Inferior parietal cortex (tissue), 1 donor: Measurements from ENCODE around the gene DHX34.
"Not testable (repeated sequence)": the region's sequence is repeated elsewhere in the genome, so short reads cannot be mapped to it uniquely, and the experiment has no call there.

Experiments used
- DNase-seq: peaks from one replicate; pipeline ENCODE4 v3.0.0-alpha.2; 2016; ENCODE audit errors: extremely low spot score

DHX34 gene

GRCh38 chr19:47348819-47349795, at the start of gene DHX34:
Gene DHX34 (plus strand): TSS chr19:47349315. CDS start chr19:47353031, 3,716 bp downstream.
- DNase-seq, result peak; percentile 99

- not testable (repeated sequence) for DNase-seq
Observed at GRCh38 chr19:47300867-47301266, 48.2 kb upstream of the DHX34 start.

GRCh38 chr19:47302249-47302648, 46.9 kb upstream of the DHX34 start:
- no peak for DNase-seq

- DNase-seq, result no peak
Observed at GRCh38 chr19:47303966-47304365, 45.1 kb upstream of the DHX34 start.

GRCh38 chr19:47305309-47305751, 43.8 kb upstream of the DHX34 start:
- DNase-seq, result peak; percentile 60

- no peak for DNase-seq
Observed at GRCh38 chr19:47306303-47306702, 42.8 kb upstream of the DHX34 start.

- DNase-seq, result no peak
Observed at GRCh38 chr19:47309038-47309437, 40.1 kb upstream of the DHX34 start.

- no peak for DNase-seq
Observed at GRCh38 chr19:47309608-47310007, 39.5 kb upstream of the DHX34 start, which contains the start of gene C5AR1. Gene C5AR1 (plus strand): TSS chr19:47309861. CDS start chr19:47309896, 35 bp downstream.

- no peak for DNase-seq
Observed at GRCh38 chr19:47310323-47310722, 38.8 kb upstream of the DHX34 start.

- DNase-seq, result no peak
Observed at GRCh38 chr19:47310819-47311218, 38.3 kb upstream of the DHX34 start.

GRCh38 chr19:47312366-47313006, 36.6 kb upstream of the DHX34 start:
- no peak for DNase-seq

GRCh38 chr19:47313754-47314295, 35.3 kb upstream of the DHX34 start:
- no peak for DNase-seq

- peak; percentile 36 for DNase-seq
Observed at GRCh38 chr19:47315125-47315821, 33.8 kb upstream of the DHX34 start.

- DNase-seq, result no peak
Observed at GRCh38 chr19:47316513-47316912, 32.6 kb upstream of the DHX34 start.

- DNase-seq, result no peak
Observed at GRCh38 chr19:47319923-47320871, 28.9 kb upstream of the DHX34 start.

GRCh38 chr19:47321630-47322029, 27.5 kb upstream of the DHX34 start:
- no peak for DNase-seq

GRCh38 chr19:47322058-47322457, 27.1 kb upstream of the DHX34 start:
- DNase-seq, result no peak

- no peak for DNase-seq
Observed at GRCh38 chr19:47323409-47323808, 25.7 kb upstream of the DHX34 start.

- DNase-seq, result no peak
Observed at GRCh38 chr19:47323872-47324271, 25.2 kb upstream of the DHX34 start.

- DNase-seq, result no peak
Observed at GRCh38 chr19:47324502-47324901, 24.6 kb upstream of the DHX34 start.

GRCh38 chr19:47330466-47330869, 18.6 kb upstream of the DHX34 start:
- DNase-seq, result no peak
